HG02973 (cell line): ENCODE data around the gene DYNC1LI1.
A peak's percentile ranks its signal among the peaks of the same experiment; 100 is the strongest.

Source experiments
- ATAC-seq: cut with Tn5 transposase; IDR thresholded peaks from one replicate; pipeline ENCODE4 v1.9.1; 2021; ENCODE audit warnings: moderate library complexity; ENCODE audit not compliant: unreplicated experiment

The DYNC1LI1 gene

DNA sequence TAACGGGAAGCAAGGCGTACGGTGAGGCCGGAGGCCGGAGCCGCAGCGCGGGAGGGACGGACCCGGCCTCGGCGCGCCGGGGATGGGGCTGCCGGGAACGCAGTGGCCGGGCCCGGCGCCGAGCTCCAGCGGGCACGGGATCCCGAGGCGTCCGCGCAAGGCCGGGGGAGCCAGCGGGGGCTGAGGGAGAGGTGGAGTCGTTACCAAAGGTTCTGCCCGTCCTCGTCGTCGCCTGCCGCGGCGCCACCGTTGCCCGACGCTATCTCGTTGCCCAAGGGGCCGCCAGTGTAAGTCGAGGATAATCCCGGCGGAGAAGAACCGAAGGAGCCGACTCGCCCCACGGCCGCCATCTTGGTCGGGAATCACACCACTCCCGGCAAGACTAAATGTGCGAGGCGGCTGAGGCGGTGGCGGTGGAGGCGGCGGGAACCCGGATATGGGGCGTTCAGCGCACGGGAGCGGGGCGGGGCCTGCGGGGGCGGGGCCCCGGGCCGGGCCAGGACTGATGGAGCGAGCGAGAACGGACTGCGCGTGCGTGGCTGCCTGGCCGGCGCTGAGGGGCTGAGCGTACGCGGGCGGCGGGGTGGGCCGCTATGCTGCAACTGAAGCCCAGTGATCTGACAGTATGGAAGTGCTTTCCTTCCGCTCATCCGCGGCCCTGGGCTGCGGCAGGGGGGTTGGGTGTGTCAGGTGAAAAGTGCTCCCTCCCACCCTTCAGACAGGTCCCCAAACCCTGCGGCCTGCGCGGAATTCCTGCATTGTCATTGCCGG, at the start of gene DYNC1LI1:
Gene DYNC1LI1, minus strand, starts transcription at position 438 of the 771 bp plus-strand sequence. Its CDS starts 88 bp downstream, at position 350.
- peak; percentile 81 for ATAC-seq

- ATAC-seq: no peak
These were observed 48.7 kb upstream of the DYNC1LI1 start for GRCh38 chr3:32619395-32619794.

GRCh38 chr3:32616267-32616962, 45.8 kb upstream of the DYNC1LI1 start:
- ATAC-seq: no peak

GRCh38 chr3:32614956-32615355, 44.3 kb upstream of the DYNC1LI1 start:
- ATAC-seq: no peak

GRCh38 chr3:32613183-32613582, 42.5 kb upstream of the DYNC1LI1 start:
- ATAC-seq: no peak

DNA sequence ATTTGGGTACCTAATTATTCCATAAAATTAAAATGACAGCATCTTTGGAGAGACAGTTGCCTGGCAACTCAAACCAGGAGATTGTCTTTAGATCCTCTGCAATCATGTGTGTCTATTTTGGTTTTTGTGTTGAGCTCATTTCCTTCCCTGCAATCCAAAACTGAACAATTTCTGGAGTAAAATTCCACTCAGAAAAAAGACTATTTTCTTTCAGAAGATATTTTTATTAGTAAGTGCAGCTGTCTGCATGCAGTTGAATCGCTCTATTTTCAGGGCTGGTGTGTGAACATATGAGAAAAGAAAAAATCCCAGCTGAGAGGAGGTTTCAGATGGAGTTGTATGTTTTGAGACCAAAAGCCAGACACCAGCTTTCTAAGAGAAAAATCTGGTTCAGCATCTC, 41.9 kb upstream of the DYNC1LI1 start:
- ATAC-seq: no peak

DNA sequence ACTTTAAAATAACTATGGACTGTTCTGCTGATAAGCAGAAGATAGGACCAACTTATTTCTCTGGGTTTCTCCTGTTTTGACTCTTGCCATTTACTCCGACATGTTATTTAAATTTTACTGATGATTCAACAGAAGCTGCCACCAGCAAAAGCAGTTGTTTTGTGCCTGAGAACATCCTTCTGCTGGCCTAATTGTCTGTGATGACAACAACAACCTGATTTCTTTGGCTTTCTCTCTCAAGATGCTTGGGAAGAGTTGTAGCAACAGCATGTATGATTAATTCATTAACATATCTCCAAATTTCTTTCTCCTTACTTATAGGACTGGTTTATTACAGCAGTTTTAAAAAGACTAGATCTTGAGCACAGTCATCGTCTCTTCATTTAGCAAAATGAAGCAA, 36.9 kb upstream of the DYNC1LI1 start:
- ATAC-seq: no peak

DNA sequence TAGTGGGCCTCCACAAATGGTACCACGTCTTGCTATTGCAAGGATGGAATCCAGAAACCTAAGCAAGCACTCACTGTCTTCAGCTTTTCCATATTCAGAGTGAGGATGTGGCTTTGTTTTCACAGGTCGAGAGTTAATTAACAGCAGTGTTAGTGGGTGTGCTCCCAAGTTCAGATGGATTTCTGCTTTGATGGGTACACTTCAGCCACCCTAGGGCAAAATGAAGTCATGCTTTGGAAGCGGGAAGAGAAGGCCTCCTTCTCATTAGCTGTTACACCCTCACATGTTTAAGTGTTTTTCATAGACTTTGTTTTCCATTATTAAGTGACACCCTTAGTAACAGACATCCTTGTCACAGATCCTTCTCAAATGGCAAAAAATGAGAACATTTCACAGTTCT, 36.3 kb upstream of the DYNC1LI1 start:
- no peak for ATAC-seq

- ATAC-seq: no peak
These were observed 35.6 kb upstream of the DYNC1LI1 start for GRCh38 chr3:32606277-32606676.

DNA sequence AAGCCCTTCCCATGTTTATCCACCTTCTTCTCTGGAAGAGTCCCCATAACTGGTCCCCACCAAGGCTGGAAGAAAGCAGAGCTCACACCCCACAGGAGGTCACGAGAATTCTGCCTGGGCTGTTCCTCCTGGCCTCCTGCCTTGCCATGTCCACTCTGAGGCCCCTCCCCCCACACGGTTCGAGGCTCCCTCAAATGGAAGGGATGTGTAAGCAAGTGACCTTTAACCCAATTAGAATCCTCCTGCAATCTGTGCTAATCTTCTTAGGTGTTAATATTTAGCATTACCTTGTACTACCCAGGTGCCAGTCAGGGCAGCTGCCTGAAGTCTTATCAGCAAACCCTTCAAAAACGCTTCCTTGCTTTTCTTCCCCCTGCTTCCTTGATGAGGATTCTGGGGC, 32.4 kb upstream of the DYNC1LI1 start:
- ATAC-seq: no peak

DNA sequence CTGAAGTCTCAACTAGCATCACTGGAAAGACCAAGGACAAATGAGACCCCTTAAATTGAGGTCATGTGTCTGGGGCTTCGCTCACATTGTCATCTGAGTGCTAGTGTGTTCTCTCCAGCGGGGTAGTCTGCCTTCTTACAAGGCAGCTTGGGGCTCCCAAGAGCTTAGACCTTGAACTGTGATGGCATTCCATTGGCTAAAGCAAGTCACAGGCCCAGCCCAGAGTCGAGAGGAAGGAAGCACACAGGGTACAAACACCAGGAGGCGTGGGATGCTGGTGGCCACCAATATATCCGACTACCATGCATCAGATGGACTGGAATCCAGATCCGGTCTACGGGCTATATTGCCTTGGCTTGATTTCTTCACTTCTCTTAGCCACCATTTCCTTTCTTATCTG, 31.5 kb upstream of the DYNC1LI1 start:
- ATAC-seq: no peak

DNA sequence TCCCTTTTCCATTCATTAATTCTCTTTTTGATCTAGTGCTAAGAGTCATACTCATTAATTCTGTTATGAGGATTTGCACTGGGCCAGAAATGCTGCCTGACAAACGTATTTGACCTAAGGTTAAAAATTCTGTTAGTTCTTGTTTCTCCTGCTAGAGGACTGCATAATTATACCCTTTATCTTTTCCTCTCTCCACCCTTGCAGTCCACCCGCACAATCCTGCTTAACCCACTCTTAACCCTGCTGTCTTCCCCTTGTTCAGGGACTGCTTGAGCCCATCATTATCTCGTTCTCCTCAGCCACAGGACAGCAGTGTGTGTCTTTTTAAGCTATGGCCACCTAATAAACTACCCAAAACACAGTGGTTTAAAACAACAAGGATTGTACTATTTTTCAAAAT, 31.1 kb upstream of the DYNC1LI1 start:
- no peak for ATAC-seq

GRCh38 chr3:32597656-32598055, 27.0 kb upstream of the DYNC1LI1 start:
- ATAC-seq: no peak

DNA sequence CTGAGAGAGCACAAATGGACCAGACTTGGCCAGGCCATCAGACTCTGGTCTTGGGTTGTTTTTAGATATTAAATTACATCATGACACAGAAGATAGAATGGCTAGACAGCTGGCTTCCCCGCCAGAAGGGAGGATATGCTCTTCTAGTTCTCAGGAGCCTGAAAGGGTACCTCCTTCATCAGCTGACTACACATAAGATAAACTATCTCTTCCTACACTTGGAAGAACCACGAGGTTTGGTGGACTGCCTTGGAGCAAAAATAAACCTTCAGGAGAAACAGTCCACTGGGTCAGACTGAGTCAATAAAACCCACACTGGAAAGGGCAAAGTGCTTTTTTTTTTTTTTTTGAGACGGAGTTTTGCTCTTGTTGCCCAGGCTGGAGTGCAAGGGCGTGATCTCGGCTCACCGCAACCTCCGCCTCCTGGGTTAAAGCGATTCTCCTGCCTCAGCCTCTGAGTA, 26.3 kb upstream of the DYNC1LI1 start:
- no peak for ATAC-seq

DNA sequence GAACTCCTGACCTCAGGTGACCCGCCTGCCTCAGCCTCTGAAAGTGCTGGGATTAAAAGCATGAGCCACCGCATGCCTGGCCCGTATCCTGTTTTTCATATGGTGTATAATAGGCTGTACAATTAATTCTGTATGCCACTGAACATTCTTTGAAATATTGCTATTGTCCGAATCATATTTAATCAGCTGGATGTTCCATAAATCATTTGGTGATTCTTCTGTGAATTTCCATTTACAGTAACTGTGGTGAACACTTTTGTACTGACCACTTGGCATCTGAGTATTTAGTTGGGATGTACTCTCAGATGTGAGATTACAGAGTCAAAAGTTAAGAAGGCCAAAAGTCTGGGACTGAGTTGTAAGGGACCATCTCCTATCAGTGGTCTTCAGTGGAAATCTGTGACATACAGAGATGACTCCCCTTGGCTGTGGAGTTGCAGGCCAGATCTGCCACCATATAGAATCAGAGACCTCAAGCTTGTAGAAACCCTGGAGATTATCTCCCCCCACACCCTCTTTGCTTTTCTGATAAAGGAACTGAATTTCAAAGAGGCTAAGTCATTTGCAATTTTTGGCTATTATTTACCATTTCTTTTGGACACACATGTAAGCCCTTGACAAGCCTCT, 25.7 kb upstream of the DYNC1LI1 start:
- no peak for ATAC-seq

DNA sequence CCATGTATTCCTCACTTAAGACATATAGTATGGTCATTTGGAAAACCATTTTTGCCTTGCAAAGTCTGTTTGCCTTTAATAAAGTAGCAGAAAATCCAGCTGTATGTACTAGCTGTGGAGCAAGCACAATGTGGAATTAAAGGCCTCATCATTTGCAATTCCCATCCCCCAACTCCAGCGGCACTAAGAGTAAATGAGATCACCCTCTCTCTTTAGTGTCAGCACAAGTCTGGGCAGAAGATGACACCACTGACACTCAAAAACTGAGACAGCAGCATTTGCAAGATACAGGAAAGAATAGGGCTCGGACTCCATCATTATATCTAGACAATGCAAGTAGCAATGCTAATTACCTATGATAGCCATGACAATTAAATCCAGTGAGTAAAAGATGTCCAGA, 24.7 kb upstream of the DYNC1LI1 start:
- no peak for ATAC-seq

- ATAC-seq: no peak
These were observed 23.4 kb upstream of the DYNC1LI1 start for GRCh38 chr3:32593903-32594525.

- no peak for ATAC-seq
These were observed 22.2 kb upstream of the DYNC1LI1 start for GRCh38 chr3:32592696-32593353.

DNA sequence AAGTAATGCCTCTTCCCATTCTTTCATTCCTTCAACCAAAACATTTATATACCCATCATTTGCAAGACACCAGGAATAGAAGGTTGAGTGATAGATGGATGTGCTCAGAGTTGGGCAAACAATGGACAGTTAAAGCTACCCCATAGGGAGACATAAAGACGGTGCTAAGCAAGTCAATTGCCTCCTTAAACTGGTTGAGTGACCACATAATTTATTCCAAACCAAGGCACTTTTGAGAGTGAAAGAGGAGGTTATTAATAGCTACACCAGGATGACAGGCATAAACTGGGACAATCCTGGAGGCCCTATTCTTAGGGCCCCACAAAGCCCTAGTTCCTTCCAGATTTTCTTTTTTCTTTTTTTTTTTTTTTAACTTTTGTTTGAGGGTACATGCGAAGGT, 21.4 kb upstream of the DYNC1LI1 start:
- ATAC-seq: no peak

DNA sequence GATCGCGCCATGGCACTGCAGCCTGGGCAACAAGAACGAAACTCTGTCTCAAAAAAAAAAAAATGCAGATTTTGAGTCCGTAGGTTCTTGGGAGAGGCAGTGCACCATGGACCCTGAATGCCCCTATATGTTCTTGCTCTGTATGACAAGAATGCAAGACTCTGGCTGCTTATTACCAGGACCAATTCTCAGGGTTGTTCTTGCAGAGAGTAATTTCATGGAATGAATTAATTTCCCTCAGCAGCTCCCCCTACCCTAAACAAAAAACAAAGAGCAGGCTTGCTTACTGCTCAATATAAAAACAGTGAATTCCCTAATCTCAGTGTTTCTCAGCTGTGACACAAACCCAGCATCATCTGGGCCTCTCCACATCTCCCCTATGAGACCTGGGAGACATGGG, 20.5 kb upstream of the DYNC1LI1 start:
- no peak for ATAC-seq

DNA sequence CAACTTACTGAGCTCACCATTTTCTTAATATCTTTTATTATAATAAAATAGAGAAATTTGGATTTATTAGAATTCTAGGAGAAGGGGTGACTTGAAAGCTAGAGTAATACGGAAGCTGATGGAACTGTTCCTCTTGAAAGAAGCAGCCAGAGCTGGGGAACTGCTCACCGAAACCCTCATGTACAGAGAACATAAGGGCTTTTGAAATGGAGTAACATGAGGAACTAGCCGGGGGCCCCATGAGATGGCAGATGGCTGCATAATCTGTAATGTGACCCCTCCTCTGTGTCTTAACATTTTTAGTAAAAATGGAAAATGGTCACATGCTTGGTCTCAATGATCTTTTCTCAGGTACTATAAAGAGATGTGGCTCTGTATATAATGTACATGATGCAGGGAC, 15.7 kb upstream of the DYNC1LI1 start:
- ATAC-seq: no peak
